SK-N-SH treated with all-trans-retinoic acid at 6 μM for 48 hours (cell line): Measurements from ENCODE around the gene STAC2.

Experiments used
- ATAC-seq: fragments of 200-7000 bp; cut with Tn5 transposase; 3 replicates; pipeline ENCODE4 v1.9.1; 2020; ENCODE audit warnings: mild to moderate bottlenecking, moderate library complexity
- ARNTL ChIP-seq: fragments of 450-650 bp; formaldehyde crosslinking; IDR thresholded peaks from 2 replicates; pipeline ENCODE4 v1.5.0; 2020; ENCODE audit warnings: low read depth, mild to moderate bottlenecking, moderate library complexity, borderline replicate concordance
- BACH2 ChIP-seq: fragments of 250-450 bp; sonication (Bioruptor Pico); IDR thresholded peaks from 2 replicates; pipeline ENCODE4 v1.9.0; 2021; ENCODE audit warnings: mild to moderate bottlenecking, borderline replicate concordance
- CSDC2 ChIP-seq: fragments of 250-450 bp; sonication (Bioruptor Pico); IDR thresholded peaks from 2 replicates; pipeline ENCODE4 v1.5.0; 2020; ENCODE audit warnings: mild to moderate bottlenecking, moderate library complexity
- ESRRG ChIP-seq: fragments of 250-450 bp; sonication (Bioruptor Pico); IDR thresholded peaks from 2 replicates; pipeline ENCODE4 v1.6.1; 2021; ENCODE audit warnings: mild to moderate bottlenecking
- GLIS3 ChIP-seq: fragments of 250-450 bp; sonication (Bioruptor Pico); IDR thresholded peaks from 2 replicates; pipeline ENCODE4 v1.5.0; 2020; ENCODE audit warnings: mild to moderate bottlenecking, moderate library complexity
- ISL1 ChIP-seq: fragments of 250-450 bp; sonication (Bioruptor Pico); IDR thresholded peaks from 2 replicates; pipeline ENCODE4 v2.1.2; 2022; ENCODE audit warnings: mild to moderate bottlenecking, moderate library complexity
- OSR1 ChIP-seq: fragments of 250-450 bp; sonication (Bioruptor Pico); IDR thresholded peaks from 2 replicates; pipeline ENCODE4 v1.8.0; 2022; ENCODE audit warnings: moderate library complexity, mild to moderate bottlenecking, inconsistent platforms
- PPARA ChIP-seq: fragments of 250-450 bp; sonication (Bioruptor Pico); IDR thresholded peaks from 2 replicates; pipeline ENCODE4 v1.5.0; 2020; ENCODE audit warnings: mild to moderate bottlenecking, borderline replicate concordance
- RARB ChIP-seq: fragments of 250-450 bp; sonication (Bioruptor Pico); IDR thresholded peaks from 2 replicates; pipeline ENCODE4 v1.8.0; 2021; ENCODE audit warnings: mild to moderate bottlenecking, moderate library complexity
- SNAI2 ChIP-seq: fragments of 250-450 bp; sonication (Bioruptor Pico); IDR thresholded peaks from 2 replicates; pipeline ENCODE4 v1.5.0; 2020; ENCODE audit warnings: mild to moderate bottlenecking, moderate library complexity
- TCF4 ChIP-seq: fragments of 250-450 bp; sonication (Bioruptor Pico); IDR thresholded peaks from 2 replicates; pipeline ENCODE4 v1.8.0; 2021; ENCODE audit warnings: mild to moderate bottlenecking, moderate library complexity, borderline replicate concordance
- TOX ChIP-seq: fragments of 250-450 bp; sonication (Bioruptor Pico); IDR thresholded peaks from 2 replicates; pipeline ENCODE4 v1.8.0; 2021; ENCODE audit warnings: mild to moderate bottlenecking, moderate library complexity, borderline replicate concordance
- ZFP3 ChIP-seq: fragments of 250-450 bp; sonication (Bioruptor Pico); IDR thresholded peaks from 2 replicates; pipeline ENCODE4 v1.5.0; 2020; ENCODE audit warnings: mild to moderate bottlenecking, moderate library complexity
- ZFP30 ChIP-seq: fragments of 450-650 bp; formaldehyde crosslinking; IDR thresholded peaks from 2 replicates; pipeline ENCODE4 v1.5.0; 2022; ENCODE audit warnings: mild to moderate bottlenecking, moderate library complexity
- ZNF565 ChIP-seq: fragments of 450-650 bp; formaldehyde crosslinking; conservative IDR thresholded peaks from 2 replicates; pipeline ENCODE4 v1.5.0; 2020; ENCODE audit warnings: low read depth, mild to moderate bottlenecking, moderate library complexity
- ZNF70 ChIP-seq: fragments of 450-650 bp; formaldehyde crosslinking; IDR thresholded peaks from 2 replicates; pipeline ENCODE4 v1.5.0; 2020; ENCODE audit warnings: mild to moderate bottlenecking, moderate library complexity
- ZNF8 ChIP-seq: fragments of 450-650 bp; formaldehyde crosslinking; IDR thresholded peaks from 2 replicates; pipeline ENCODE4 v1.5.0; 2020; ENCODE audit warnings: mild to moderate bottlenecking, moderate library complexity
- TF ChIP-seq, protein P1 (sequence below): fragments of 250-450 bp; sonication (Bioruptor Pico); IDR thresholded peaks from 2 replicates; pipeline ENCODE4 v1.5.1; 2021; ENCODE audit warnings: mild to moderate bottlenecking, moderate library complexity
- TF ChIP-seq, protein P2 (sequence below): fragments of 250-450 bp; sonication (Bioruptor Pico); IDR thresholded peaks from 2 replicates; pipeline ENCODE4 v1.5.0; 2020; ENCODE audit warnings: mild to moderate bottlenecking, moderate library complexity
- TF ChIP-seq, protein P3 (sequence below): fragments of 250-450 bp; sonication (Bioruptor Pico); IDR thresholded peaks from 2 replicates; pipeline ENCODE4 v1.8.0; 2021; ENCODE audit warnings: low read depth, mild to moderate bottlenecking, moderate library complexity, borderline replicate concordance
- TF ChIP-seq, protein P4 (sequence below): fragments of 250-450 bp; sonication (Bioruptor Pico); IDR thresholded peaks from 2 replicates; pipeline ENCODE4 v1.5.1; 2020; ENCODE audit warnings: low read depth, mild to moderate bottlenecking, moderate library complexity

Gene STAC2

DNA sequence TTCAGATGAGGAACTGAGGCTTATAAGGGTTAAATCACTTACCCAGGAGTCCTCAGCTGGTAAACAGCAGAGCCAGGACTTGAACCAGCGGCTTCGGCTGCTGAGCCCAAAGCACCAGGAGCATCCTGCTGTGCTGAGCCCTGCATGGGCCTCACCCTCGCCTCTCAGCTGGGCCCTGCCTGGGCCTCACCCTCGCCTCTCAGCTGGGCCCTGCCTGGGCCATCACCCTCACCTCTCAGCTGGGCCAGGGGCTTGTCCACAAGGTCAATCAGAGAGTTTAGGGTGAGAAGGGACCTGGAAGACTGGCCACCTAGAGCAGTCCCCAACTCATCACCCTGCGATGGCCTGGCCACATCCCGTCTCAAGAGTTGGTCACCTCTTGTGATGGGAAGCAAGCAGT, 4.2 kb downstream of the STAC2 start:
- no peak for ATAC-seq
- TF ChIP-seq SNAI2: no peak
- no peak for TF ChIP-seq ZFP3 (CRISPR knock-in tag)
- TF ChIP-seq, protein P1, sequence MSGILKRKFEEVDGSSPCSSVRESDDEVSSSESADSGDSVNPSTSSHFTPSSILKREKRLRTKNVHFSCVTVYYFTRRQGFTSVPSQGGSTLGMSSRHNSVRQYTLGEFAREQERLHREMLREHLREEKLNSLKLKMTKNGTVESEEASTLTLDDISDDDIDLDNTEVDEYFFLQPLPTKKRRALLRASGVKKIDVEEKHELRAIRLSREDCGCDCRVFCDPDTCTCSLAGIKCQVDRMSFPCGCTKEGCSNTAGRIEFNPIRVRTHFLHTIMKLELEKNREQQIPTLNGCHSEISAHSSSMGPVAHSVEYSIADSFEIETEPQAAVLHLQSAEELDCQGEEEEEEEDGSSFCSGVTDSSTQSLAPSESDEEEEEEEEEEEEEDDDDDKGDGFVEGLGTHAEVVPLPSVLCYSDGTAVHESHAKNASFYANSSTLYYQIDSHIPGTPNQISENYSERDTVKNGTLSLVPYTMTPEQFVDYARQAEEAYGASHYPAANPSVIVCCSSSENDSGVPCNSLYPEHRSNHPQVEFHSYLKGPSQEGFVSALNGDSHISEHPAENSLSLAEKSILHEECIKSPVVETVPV (CRISPR knock-in tag): no peak
- TF ChIP-seq ZNF8 (CRISPR knock-in tag): no peak
- TF ChIP-seq ZFP30 (CRISPR knock-in tag): no peak
- TF ChIP-seq, protein P2, sequence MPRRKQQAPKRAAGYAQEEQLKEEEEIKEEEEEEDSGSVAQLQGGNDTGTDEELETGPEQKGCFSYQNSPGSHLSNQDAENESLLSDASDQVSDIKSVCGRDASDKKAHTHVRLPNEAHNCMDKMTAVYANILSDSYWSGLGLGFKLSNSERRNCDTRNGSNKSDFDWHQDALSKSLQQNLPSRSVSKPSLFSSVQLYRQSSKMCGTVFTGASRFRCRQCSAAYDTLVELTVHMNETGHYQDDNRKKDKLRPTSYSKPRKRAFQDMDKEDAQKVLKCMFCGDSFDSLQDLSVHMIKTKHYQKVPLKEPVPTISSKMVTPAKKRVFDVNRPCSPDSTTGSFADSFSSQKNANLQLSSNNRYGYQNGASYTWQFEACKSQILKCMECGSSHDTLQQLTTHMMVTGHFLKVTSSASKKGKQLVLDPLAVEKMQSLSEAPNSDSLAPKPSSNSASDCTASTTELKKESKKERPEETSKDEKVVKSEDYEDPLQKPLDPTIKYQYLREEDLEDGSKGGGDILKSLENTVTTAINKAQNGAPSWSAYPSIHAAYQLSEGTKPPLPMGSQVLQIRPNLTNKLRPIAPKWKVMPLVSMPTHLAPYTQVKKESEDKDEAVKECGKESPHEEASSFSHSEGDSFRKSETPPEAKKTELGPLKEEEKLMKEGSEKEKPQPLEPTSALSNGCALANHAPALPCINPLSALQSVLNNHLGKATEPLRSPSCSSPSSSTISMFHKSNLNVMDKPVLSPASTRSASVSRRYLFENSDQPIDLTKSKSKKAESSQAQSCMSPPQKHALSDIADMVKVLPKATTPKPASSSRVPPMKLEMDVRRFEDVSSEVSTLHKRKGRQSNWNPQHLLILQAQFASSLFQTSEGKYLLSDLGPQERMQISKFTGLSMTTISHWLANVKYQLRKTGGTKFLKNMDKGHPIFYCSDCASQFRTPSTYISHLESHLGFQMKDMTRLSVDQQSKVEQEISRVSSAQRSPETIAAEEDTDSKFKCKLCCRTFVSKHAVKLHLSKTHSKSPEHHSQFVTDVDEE (CRISPR knock-in tag): no peak
- TF ChIP-seq ESRRG: no peak
- no peak for TF ChIP-seq CSDC2
- no peak for TF ChIP-seq ZNF565 (CRISPR knock-in tag)
- TF ChIP-seq, protein P3, sequence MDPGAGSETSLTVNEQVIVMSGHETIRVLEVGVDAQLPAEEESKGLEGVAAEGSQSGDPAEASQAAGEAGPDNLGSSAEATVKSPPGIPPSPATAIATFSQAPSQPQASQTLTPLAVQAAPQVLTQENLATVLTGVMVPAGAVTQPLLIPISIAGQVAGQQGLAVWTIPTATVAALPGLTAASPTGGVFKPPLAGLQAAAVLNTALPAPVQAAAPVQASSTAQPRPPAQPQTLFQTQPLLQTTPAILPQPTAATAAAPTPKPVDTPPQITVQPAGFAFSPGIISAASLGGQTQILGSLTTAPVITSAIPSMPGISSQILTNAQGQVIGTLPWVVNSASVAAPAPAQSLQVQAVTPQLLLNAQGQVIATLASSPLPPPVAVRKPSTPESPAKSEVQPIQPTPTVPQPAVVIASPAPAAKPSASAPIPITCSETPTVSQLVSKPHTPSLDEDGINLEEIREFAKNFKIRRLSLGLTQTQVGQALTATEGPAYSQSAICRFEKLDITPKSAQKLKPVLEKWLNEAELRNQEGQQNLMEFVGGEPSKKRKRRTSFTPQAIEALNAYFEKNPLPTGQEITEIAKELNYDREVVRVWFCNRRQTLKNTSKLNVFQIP (CRISPR knock-in tag): no peak
- TF ChIP-seq ZNF70: no peak
- TF ChIP-seq TCF4 (CRISPR knock-in tag): no peak
- no peak for TF ChIP-seq RARB (CRISPR knock-in tag)
- no peak for TF ChIP-seq OSR1 (CRISPR knock-in tag)
- TF ChIP-seq PPARA (CRISPR knock-in tag): no peak
- no peak for TF ChIP-seq GLIS3 (CRISPR knock-in tag)
- no peak for TF ChIP-seq BACH2
- TF ChIP-seq, protein P4, sequence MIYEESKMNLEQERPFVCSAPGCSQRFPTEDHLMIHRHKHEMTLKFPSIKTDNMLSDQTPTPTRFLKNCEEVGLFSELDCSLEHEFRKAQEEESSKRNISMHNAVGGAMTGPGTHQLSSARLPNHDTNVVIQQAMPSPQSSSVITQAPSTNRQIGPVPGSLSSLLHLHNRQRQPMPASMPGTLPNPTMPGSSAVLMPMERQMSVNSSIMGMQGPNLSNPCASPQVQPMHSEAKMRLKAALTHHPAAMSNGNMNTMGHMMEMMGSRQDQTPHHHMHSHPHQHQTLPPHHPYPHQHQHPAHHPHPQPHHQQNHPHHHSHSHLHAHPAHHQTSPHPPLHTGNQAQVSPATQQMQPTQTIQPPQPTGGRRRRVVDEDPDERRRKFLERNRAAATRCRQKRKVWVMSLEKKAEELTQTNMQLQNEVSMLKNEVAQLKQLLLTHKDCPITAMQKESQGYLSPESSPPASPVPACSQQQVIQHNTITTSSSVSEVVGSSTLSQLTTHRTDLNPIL (CRISPR knock-in tag): no peak
- no peak for TF ChIP-seq TOX (CRISPR knock-in tag)
- TF ChIP-seq ISL1: no peak

DNA sequence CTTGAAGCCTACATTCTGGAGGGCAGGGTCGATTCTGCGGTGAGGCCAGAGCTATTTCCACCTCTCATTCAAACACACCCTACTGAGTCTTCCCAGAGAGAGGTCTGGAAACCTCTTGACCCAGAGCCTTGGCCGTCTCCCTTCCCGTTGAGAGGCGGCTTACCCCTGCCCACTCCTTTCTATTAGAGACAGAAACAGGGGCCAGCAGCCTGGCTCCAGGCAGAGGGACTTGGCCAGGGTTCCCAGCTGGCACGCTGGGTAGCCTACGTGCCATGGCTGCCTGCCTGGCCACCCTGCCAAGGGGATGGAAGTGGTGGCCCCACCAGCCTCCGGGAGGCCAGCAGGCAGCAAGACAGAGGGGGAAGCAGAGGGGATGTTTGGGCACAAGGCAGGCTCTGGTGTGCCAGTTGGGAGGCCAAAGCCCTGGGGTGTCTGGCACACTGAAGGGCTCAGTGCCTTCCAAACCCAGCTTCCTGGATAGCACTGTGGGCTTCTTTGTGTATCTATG, 6.0 kb downstream of the STAC2 start:
- ATAC-seq: no peak
- TF ChIP-seq PPARA (CRISPR knock-in tag) (no peak), CSDC2 (no peak), RARB (CRISPR knock-in tag) (no peak), ZFP30 (CRISPR knock-in tag) (no peak), ARNTL (CRISPR knock-in tag) (no peak), ZFP3 (CRISPR knock-in tag) (no peak), GLIS3 (CRISPR knock-in tag) (no peak), OSR1 (CRISPR knock-in tag) (no peak), TCF4 (CRISPR knock-in tag) (no peak), SNAI2 (no peak), ISL1 (no peak)
- TF ChIP-seq, protein P4 (CRISPR knock-in tag): no peak
- TF ChIP-seq, protein P2 (CRISPR knock-in tag): no peak
- TF ChIP-seq, protein P3 (CRISPR knock-in tag): no peak
